GM12873 (cell line): ENCODE data around the gene ROBO1.

Experiments
- TF ChIP-seq, protein P1 (sequence below): IDR thresholded peaks from 2 replicates; pipeline ENCODE4 v1.5.1; 2012; ENCODE audit warnings: low read depth, mild to moderate bottlenecking, moderate library complexity, low read length, control low read depth; ENCODE audit not compliant: insufficient read depth; ENCODE audit errors: missing control alignments

The ROBO1 gene

DNA sequence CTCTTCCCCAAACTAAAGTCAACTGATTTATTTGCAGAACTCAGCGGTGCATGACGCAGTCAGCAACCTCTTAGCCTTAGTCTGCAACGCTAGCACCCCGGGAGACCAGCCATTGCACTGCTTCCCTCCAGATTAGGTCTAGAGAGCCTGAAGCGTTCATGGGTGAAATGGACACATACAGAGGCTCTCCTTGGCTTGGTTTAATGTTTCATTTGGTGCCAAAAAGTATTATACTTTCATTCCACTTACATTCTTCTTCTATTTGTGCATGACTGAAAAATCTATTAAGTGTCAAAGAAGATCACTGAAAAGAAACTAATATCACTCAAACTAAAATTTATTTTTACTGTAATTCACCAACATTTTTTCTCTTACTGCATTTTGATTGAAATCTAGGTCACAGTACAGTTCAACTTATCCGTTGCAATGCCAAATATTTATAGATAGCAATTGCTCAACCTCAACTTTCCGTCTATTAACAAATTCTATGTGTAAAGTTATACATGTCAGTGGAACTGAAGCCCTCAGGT lies 116.2 kb downstream of the ROBO1 start:
- TF ChIP-seq, protein P1, sequence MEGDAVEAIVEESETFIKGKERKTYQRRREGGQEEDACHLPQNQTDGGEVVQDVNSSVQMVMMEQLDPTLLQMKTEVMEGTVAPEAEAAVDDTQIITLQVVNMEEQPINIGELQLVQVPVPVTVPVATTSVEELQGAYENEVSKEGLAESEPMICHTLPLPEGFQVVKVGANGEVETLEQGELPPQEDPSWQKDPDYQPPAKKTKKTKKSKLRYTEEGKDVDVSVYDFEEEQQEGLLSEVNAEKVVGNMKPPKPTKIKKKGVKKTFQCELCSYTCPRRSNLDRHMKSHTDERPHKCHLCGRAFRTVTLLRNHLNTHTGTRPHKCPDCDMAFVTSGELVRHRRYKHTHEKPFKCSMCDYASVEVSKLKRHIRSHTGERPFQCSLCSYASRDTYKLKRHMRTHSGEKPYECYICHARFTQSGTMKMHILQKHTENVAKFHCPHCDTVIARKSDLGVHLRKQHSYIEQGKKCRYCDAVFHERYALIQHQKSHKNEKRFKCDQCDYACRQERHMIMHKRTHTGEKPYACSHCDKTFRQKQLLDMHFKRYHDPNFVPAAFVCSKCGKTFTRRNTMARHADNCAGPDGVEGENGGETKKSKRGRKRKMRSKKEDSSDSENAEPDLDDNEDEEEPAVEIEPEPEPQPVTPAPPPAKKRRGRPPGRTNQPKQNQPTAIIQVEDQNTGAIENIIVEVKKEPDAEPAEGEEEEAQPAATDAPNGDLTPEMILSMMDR: no peak

DNA sequence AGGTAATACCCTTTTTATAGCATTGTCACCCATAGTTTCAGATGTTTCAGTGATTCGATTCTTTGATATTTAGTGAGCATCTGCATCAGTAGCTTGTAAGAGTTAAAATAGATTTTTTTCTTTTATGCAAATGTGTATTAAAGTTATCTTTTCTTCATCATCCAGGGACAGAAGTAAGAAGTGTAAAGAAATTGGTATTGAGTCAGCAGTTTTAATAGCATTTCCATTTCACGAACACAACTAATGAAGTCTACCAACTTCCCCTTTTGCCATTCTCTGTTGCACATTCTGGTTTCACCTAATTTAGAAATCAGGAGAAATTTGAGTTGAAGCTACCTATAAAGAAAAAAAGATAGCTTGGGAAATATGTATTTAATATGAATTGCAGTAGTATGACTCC lies 127.9 kb downstream of the ROBO1 start:
- TF ChIP-seq, protein P1: no peak

DNA sequence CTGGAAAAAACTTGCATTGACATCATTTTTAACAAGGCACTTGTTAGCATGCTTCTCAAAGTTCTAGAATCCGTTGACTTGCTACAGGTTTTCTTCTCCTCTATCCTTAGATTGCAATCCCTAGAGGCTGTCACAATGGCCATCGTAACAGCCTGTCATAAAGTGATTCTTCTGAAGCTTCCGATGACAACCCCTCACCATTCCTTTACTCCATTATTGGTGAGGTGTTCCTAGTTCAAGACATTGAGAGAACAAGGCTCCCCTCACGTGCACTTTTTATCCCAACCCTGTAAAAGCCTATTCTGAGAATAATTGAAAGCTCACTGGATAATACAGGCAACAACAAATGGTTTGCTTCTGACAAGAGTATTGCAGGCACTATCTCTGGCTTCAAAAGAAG lies 131.4 kb downstream of the ROBO1 start:
- TF ChIP-seq, protein P1: no peak

DNA sequence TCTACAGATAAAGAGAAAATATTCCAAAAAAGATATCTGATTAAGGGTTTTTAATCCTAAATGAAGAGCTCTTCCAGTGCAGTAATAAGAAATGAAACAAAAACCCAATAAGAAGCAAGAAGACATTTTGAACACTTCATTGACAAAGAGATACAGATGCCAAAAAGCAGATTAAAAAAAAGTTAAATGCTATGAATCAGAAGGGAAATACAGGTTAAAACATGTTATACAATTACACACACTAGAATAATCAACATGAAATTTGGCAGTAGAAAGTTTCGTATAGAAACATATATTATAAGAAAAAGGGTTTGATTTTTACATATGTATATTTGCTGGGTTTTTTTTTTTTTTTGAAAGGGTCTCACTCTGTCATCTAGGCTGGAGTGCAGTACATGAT lies 135.0 kb downstream of the ROBO1 start:
- TF ChIP-seq, protein P1: no peak

DNA sequence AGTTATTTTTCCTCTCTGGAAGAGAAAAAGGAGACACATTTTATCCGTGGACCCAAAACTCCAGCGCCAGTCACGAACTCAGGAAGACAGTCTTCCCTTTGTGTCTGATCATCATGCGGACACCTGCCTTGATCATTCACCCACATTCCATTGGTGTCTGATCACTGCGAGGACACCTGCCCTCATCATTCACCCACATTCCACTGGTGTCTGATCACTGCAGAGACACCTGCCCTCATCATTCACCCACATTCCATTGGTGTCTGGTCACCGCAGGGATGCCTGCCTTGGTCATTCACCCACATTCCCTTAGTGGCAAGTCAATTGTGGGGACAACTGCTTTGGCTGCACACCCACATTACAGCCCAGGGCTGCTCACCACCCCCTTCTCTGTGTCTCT lies 148.9 kb downstream of the ROBO1 start:
- TF ChIP-seq, protein P1: no peak

DNA sequence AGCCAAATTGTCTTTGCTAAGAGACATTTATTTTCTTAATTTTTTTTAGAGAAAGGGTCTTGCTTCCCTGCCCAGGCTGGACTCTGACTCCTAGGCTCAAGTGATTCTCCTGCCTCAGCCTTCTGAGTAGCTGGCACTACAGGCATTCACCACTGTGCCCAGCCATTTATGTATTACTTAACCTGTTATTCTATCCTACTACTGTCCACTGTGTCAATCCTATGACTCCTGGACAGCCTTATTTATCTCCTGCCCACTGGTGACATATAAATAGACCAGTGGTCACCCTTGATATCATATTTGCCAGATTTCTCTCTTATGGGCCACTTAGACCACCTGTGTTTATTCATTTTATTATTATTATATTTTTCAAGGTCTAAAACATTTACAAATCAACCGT lies 161.4 kb downstream of the ROBO1 start:
- TF ChIP-seq, protein P1: no peak

DNA sequence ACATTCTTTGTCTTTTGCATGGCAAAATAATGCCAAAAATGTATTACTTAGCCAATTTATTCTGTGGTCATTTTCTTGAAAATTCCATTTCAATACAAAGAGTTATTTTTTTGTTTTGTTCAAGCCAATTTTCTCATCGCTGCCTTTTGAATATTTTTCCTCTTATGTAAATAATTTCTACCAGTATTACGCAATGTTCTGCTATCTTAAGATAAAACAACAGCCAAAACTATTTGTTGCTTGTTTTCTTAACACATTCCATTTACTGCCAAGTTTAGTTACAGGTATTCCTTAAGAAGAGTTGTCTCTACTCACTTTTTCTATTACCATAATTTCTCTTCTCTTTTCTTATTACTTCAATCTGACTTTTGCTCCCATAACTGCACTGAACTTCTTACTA lies 163.1 kb downstream of the ROBO1 start:
- TF ChIP-seq, protein P1: no peak
